ENCODE results near the gene SLC22A23.

The SLC22A23 gene

DNA sequence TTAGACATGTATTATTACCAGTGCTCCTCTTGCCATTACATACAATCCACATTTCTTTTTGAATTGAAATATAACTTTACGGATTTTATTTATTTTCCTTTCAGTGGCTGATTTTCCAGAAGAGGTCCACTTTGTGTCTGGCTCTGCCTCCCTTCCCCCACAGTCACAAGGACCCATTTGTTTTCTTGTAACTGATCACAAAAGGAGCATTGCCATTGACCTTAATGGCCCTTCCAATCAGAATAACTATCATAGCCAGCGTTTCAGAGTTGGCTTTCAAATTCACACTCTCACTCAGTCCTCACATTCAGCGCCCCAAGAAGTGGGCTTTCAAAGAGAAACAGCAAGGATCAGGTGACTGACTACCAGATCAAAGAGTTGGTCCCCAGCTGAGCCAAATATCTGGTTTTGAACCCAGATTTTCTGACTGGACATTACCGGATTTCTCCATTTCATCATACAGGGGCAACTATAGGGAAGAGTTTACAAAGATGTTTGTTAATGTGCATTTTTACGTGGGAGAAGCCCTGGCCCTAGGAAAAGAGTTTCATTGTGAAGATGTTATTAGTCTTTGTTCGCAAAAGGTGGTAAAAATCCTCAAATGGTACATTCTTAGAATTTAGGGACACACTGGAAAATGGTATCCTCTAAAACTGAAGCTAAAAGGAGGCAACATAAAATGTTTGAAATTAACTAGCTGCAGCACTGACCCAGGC is 2.0 kb upstream of the SLC22A23 start:
- DNase-seq (ENCODE audit: low read depth): no peak
- H3K4me3 ChIP-seq (ENCODE audit: low read depth, low read length): no peak overlapping the region

DNA sequence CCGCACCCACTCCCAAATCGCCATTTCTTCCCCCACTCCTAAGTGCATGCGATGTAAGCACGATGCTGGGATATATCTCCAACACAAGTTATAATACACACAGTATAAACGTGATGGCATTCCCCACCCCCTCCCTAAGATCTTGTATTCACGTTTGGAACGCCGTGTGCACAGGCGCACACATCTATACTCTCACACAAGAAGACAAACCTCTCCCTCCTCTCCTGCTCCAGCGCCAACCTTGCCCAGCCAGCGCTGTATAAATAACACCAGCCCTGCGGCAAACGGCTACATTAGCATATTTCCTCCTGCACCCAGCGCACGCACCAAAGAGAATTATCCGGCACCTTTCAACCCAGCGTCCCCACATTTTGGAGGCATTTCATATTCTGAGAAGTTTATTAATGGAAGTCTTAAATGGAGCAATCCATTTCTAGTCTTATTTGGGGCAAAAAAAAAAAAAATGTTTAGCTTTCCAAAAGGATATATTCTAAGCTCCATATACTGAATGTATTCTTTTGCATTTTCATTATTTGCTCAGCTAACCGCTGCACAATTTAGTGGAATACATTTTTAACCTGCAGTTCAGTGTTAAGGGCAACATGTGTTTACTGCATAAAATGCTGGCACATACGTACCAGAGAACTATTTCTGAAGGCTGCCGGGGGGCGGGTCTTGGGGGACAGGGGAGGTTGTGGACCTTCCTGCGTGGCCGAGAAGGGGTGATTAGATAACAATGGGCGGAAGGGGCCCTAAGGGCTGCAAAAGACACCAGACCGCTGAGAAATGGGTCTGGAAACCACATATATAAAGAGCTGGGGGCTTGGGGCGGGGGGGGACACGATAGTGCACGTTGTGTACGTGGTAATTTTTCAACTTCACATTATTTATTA is 1.1 kb upstream of the SLC22A23 start:
- peak overlapping the region; percentile 57 for H3K4me3 ChIP-seq (ENCODE audit: low read depth, low read length)
- peak; percentile 92 for DNase-seq (ENCODE audit: low read depth)
- no peak for TF ChIP-seq CTCF (IDR thresholded peaks at IDR 0.05; ENCODE audit: control insufficient read depth, extremely low read depth, insufficient read depth)

More for the DNA sequence above, 2.0 kb upstream of the SLC22A23 start:
- TF ChIP-seq CTCF (IDR thresholded peaks at IDR 0.05; ENCODE audit: control insufficient read depth, extremely low read depth, insufficient read depth): no peak

DNA sequence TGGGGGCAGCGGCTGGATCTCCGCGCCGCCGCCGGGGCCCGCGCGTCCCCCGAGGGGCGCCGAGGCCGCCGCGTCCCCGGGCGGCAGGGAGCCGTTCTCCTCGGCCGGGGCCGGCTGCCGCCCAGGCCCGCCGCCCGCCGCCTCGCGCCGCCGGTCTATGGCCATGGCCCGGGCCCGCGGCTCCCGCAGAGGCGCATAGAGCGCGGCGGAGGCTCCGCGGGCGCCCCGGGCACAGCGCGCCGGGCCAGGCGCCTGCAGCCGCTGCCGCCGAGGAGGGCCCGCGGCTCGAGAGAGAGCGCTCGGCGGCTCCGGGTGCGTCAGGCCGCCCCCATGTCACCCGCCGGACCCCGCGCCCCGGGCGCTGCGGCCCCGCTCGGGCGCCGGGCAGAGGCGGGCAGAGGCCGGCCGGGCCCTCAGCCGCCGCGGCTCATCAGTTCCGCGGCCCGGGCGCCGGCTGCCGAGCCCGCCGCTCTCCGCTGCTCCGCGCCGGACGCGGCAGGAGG is 404 bp downstream of the SLC22A23 start:
- DNase-seq (ENCODE audit: low read depth): no peak
- TF ChIP-seq CTCF (IDR thresholded peaks at IDR 0.05; ENCODE audit: control insufficient read depth, extremely low read depth, insufficient read depth): no peak

GRCh38 chr6:3455569-3456394 is 1.1 kb downstream of the SLC22A23 start:
- DNase-seq (ENCODE audit: low read depth): no peak
- 0 out of 2 replicates have a peak, but pooled peaks have one; percentile 7 for TF ChIP-seq CTCF (IDR thresholded peaks at IDR 0.05; ENCODE audit: control insufficient read depth, extremely low read depth, insufficient read depth)
- H3K4me3 ChIP-seq (ENCODE audit: low read depth, low read length): peak overlapping the region; percentile 75

More for the DNA sequence above, 404 bp downstream of the SLC22A23 start:
- H3K4me3 ChIP-seq (ENCODE audit: low read depth, low read length): peak overlapping the region; percentile 75

- no peak for TF ChIP-seq CTCF (IDR thresholded peaks at IDR 0.05; ENCODE audit: control insufficient read depth, extremely low read depth, insufficient read depth)
- H3K4me3 ChIP-seq (ENCODE audit: low read depth, low read length): peak overlapping the region; percentile 75
- no peak for DNase-seq (ENCODE audit: low read depth)
Measured at GRCh38 chr6:3455147-3455568, 1.7 kb downstream of the SLC22A23 start.

- no peak for TF ChIP-seq CTCF (IDR thresholded peaks at IDR 0.05; ENCODE audit: control insufficient read depth, extremely low read depth, insufficient read depth)
- no peak for DNase-seq (ENCODE audit: low read depth)
- peak overlapping the region; percentile 75 for H3K4me3 ChIP-seq (ENCODE audit: low read depth, low read length)
Measured at GRCh38 chr6:3454273-3455010, 2.4 kb downstream of the SLC22A23 start.
